SK-MEL-5 (cell line): ENCODE results near the gene SAMD8. TPM values are rescaled to one million over a fixed set of nuclear protein-coding genes. Genes with fewer than 3 reads are reported as not detected.

Source experiments
- DNase-seq: peaks from one replicate; pipeline ENCODE4 v3.0.0-alpha.2; 2016; ENCODE audit warnings: low read depth, low spot score
- in situ Hi-C: cut with HindIII; loops from 2 replicates; pipeline ENCODE4 v1.10.0; 2016; ENCODE audit warnings: low sequenced_read_pairs, high pct_unique_total_duplicates, low pct_unique_long_range_greater_than_20kb
- polyA plus RNA-seq, 2 experiments: library from polyadenylated mRNA; depleted of rRNA; stranded (reverse); fragments of >200 nt; gene quantifications; 2 replicates each; pipeline ENCODE4 v1.2.3, GENCODE V29; 2015
- total RNA-seq: library from RNA; depleted of rRNA; stranded (reverse); fragments of >200 nt; shearing (Covaris generic); gene quantifications from 2 replicates; pipeline ENCODE4 v1.2.3, GENCODE V29; 2014; rRNA removed

SAMD8 gene
- 14.6 and 16.1 TPM in 2 replicates for total RNA-seq
- 10.0 and 12.6 TPM in 2 replicates for polyA plus RNA-seq (2015; cell fraction: cytosol; rRNA removed)
- polyA plus RNA-seq (2015; cell fraction: nucleus; rRNA removed), result 5.4 and 9.2 TPM in 2 replicates

GRCh38 chr10:75111365-75111906 lies at the start of gene SAMD8:
TSS of gene SAMD8 (plus strand) at chr10:75111656. CDS start at chr10:75150529, 38,873 bp downstream.
- in situ Hi-C loops, result no loop called here
- peak; percentile 94 for DNase-seq

GRCh38 chr10:75061709-75062505 lies 49.5 kb upstream of the SAMD8 start:
- DNase-seq, result no peak
- in situ Hi-C loops, result no loop called here

- in situ Hi-C loops, result no loop called here
- DNase-seq, result no peak
Measured at GRCh38 chr10:75062506-75063299, 48.8 kb upstream of the SAMD8 start.

- in situ Hi-C loops, result no loop called here
- DNase-seq, result no peak
Measured at GRCh38 chr10:75063461-75064230, 47.8 kb upstream of the SAMD8 start.

GRCh38 chr10:75065076-75065475 lies 46.4 kb upstream of the SAMD8 start:
- no peak for DNase-seq
- in situ Hi-C loops, result no loop called here

GRCh38 chr10:75066271-75066670 lies 45.2 kb upstream of the SAMD8 start:
- no peak for DNase-seq
- in situ Hi-C loops, result no loop called here

GRCh38 chr10:75067272-75067671 lies 44.2 kb upstream of the SAMD8 start:
- no peak for DNase-seq
- in situ Hi-C loops, result no loop called here

GRCh38 chr10:75068523-75068922 lies 42.9 kb upstream of the SAMD8 start:
- no peak for DNase-seq
- in situ Hi-C loops, result no loop called here

GRCh38 chr10:75070476-75070875 lies 41.0 kb upstream of the SAMD8 start:
- in situ Hi-C loops, result no loop called here
- no peak for DNase-seq

GRCh38 chr10:75070961-75071428 lies 40.5 kb upstream of the SAMD8 start:
- DNase-seq, result no peak
- in situ Hi-C loops, result no loop called here

GRCh38 chr10:75071756-75072155 lies 39.7 kb upstream of the SAMD8 start:
- in situ Hi-C loops, result no loop called here
- DNase-seq, result no peak

- no peak for DNase-seq
- in situ Hi-C loops, result no loop called here
Measured at GRCh38 chr10:75072727-75073126, 38.7 kb upstream of the SAMD8 start.

- no peak for DNase-seq
- in situ Hi-C loops, result no loop called here
Measured at GRCh38 chr10:75073442-75073841, 38.0 kb upstream of the SAMD8 start.

GRCh38 chr10:75074711-75075445 lies 36.6 kb upstream of the SAMD8 start:
- no peak for DNase-seq
- in situ Hi-C loops, result no loop called here

- in situ Hi-C loops, result no loop called here
- DNase-seq, result no peak
Measured at GRCh38 chr10:75076348-75076747, 35.1 kb upstream of the SAMD8 start.

GRCh38 chr10:75079436-75080083 lies 31.9 kb upstream of the SAMD8 start:
- no peak for DNase-seq
- in situ Hi-C loops, result no loop called here
